Hepatocyte (in vitro differentiated cells): Measurements from ENCODE around the gene KRTAP9-9. TPM values are rescaled to one million over a fixed set of nuclear protein-coding genes. Genes with fewer than 3 reads are reported as not detected.
"Not testable (repeated sequence)": the region's sequence is repeated elsewhere in the genome, so short reads cannot be mapped to it uniquely, and the experiment has no call there.

Experiments used
- DNase-seq: peaks from one replicate; pipeline ENCODE4 v3.0.0-alpha.2; 2016; ENCODE audit warnings: low spot score
- H2AFZ ChIP-seq: fragments of 200-600 bp; sonication (generic); 2 replicates; pipeline ENCODE4 v1.6.0; 2016; ENCODE audit warnings: antibody characterized with exemption, mild to moderate bottlenecking
- H3K27ac ChIP-seq: fragments of 200-600 bp; sonication (generic); 2 replicates; pipeline ENCODE4 v1.5.1; 2016; ENCODE audit warnings: mild to moderate bottlenecking
- H3K27me3 ChIP-seq: fragments of 200-600 bp; sonication (generic); 2 replicates; pipeline ENCODE4 v1.6.1; 2016
- H3K36me3 ChIP-seq: fragments of 200-600 bp; sonication (generic); replicated peaks from 2 replicates; pipeline ENCODE4 v1.5.1; 2016; ENCODE audit warnings: low read depth; ENCODE audit not compliant: insufficient read depth
- H3K4me1 ChIP-seq: fragments of 200-600 bp; sonication (generic); 2 replicates; pipeline ENCODE4 v1.5.1; 2016; ENCODE audit warnings: mild to moderate bottlenecking, moderate library complexity; ENCODE audit not compliant: insufficient read depth
- H3K4me2 ChIP-seq: fragments of 200-600 bp; sonication (generic); 2 replicates; pipeline ENCODE4 v1.6.0; 2016
- H3K4me3 ChIP-seq: fragments of 200-600 bp; sonication (generic); 2 replicates; pipeline ENCODE4 v1.5.1; 2016; ENCODE audit warnings: mild to moderate bottlenecking
- H3K79me2 ChIP-seq: fragments of 200-600 bp; sonication (generic); 2 replicates; pipeline ENCODE4 v1.6.0; 2017; ENCODE audit warnings: mild to moderate bottlenecking
- H3K9me2 ChIP-seq: fragments of 200-600 bp; sonication (generic); replicated peaks from 2 replicates; pipeline ENCODE4 v1.6.0; 2017; ENCODE audit warnings: mild to moderate bottlenecking; ENCODE audit not compliant: insufficient read depth
- H3K9me3 ChIP-seq: fragments of 200-600 bp; sonication (generic); 2 replicates; pipeline ENCODE4 v1.5.1; 2016; ENCODE audit warnings: low read depth, mild to moderate bottlenecking
- H4K20me1 ChIP-seq: fragments of 200-600 bp; sonication (generic); 2 replicates; pipeline ENCODE4 v1.6.0; 2016; ENCODE audit warnings: mild to moderate bottlenecking; ENCODE audit not compliant: insufficient read depth, poor library complexity, severe bottlenecking
- CTCF ChIP-seq: fragments of 200-600 bp; sonication (generic); IDR thresholded peaks from 2 replicates; pipeline ENCODE4 v1.5.1; 2016; ENCODE audit warnings: antibody characterized with exemption, mild to moderate bottlenecking; ENCODE audit not compliant: poor library complexity
- EZH2 ChIP-seq: fragments of 200-600 bp; sonication (generic); IDR thresholded peaks from 2 replicates; pipeline ENCODE4 v1.6.1; 2016; ENCODE audit warnings: antibody characterized with exemption, mild to moderate bottlenecking, borderline replicate concordance
- EZH2phosphoT487 ChIP-seq: fragments of 200-600 bp; sonication (generic); IDR thresholded peaks from one replicate; pipeline ENCODE4 v1.6.1; 2018; ENCODE audit warnings: antibody characterized with exemption, mild to moderate bottlenecking, low read depth, moderate library complexity; ENCODE audit not compliant: unreplicated experiment, severe bottlenecking
- WGBS: methylation state at CpG from one replicate; pipeline ENCODE4 v1.1.6; 2016; ENCODE audit warnings: low lambda C conversion rate; ENCODE audit errors: missing lambda C conversion rate; 5-methylcytosine and 5-hydroxymethylcytosine counted together
- polyA plus RNA-seq: library from polyadenylated mRNA; unstranded; fragments of >200 nt; fragmentation: Nextera tagmentation; extraction: Ambion mirVana; gene quantifications from 2 replicates; pipeline ENCODE4 v1.2.1, GENCODE V29; 2016
- total RNA-seq: library from RNA; depleted of rRNA; stranded (reverse); fragments of >200 nt; gene quantifications from 2 replicates; pipeline ENCODE4 v1.2.3, GENCODE V29; 2014

The KRTAP9-9 gene
- total and polyA plus RNA-seq, 2 experiments from 2014 or later = not detected

- no peaks in the 10 kb centered on the region for H3K4me1 ChIP-seq
- no peaks in the 10 kb centered on the region for H3K36me3 ChIP-seq
- no peak overlapping the region for H2AFZ ChIP-seq
- TF ChIP-seq EZH2phosphoT487 (no peak), EZH2 (no peak), CTCF (no peak)
- no peak overlapping the region for H3K4me3 ChIP-seq
- 89% methylated on average over 2 of the region's 2 CpGs for WGBS
- DNase-seq = peak; percentile 0
- no peaks in the 10 kb centered on the region for H3K9me3 ChIP-seq
- H4K20me1 ChIP-seq = no peaks in the 10 kb centered on the region
- H3K9me2 ChIP-seq = no peaks in the 10 kb centered on the region
- H3K27ac ChIP-seq = no peak overlapping the region
- no peak overlapping the region for H3K4me2 ChIP-seq
- peaks cover 12% of the 10 kb centered on the region for H3K27me3 ChIP-seq
- H3K79me2 ChIP-seq = no peaks in the 10 kb centered on the region
Measured at GRCh38 chr17:41263212-41263611, 8.0 kb downstream of the KRTAP9-9 start.

GRCh38 chr17:41264599-41264998 is 9.4 kb downstream of the KRTAP9-9 start:
- WGBS = 64% methylated on average over 3 of the region's 3 CpGs
- DNase-seq = peak; percentile 1
- Histone ChIP-seq H3K27me3 (peaks cover 12% of the 10 kb centered on the region), H4K20me1 (no peaks in the 10 kb centered on the region), H3K4me2 (no peak overlapping the region), H3K9me3 (no peaks in the 10 kb centered on the region), H3K27ac (no peak overlapping the region), H3K4me3 (no peak overlapping the region), H3K4me1 (no peaks in the 10 kb centered on the region), H3K79me2 (no peaks in the 10 kb centered on the region), H3K36me3 (no peaks in the 10 kb centered on the region), H3K9me2 (no peaks in the 10 kb centered on the region), H2AFZ (no peak overlapping the region)
- TF ChIP-seq EZH2phosphoT487 = no peak
- TF ChIP-seq EZH2 = no peak
- TF ChIP-seq CTCF = no peak

GRCh38 chr17:41265078-41265477 is 9.9 kb downstream of the KRTAP9-9 start, which contains the start of gene KRTAP9-6:
Gene KRTAP9-6, plus strand, starts transcription at chr17:41265378. Its CDS starts 0 bp downstream, at chr17:41265378.
- WGBS = 83% methylated on average over 2 of the region's 2 CpGs
- no peaks in the 10 kb centered on the region for H3K9me2 ChIP-seq
- no peak within 1 kb of the TSS for H3K4me3 ChIP-seq
- H3K27ac ChIP-seq = no peak within 1 kb of the TSS
- H2AFZ ChIP-seq = no peak within 1 kb of the TSS
- H4K20me1 ChIP-seq = no peaks in the 10 kb centered on the region
- no peaks in the 10 kb centered on the region for H3K79me2 ChIP-seq
- H3K9me3 ChIP-seq = no peaks in the 10 kb centered on the region
- DNase-seq = peak; percentile 0
- H3K4me1 ChIP-seq = no peaks in the 10 kb centered on the region
- H3K27me3 ChIP-seq = peaks cover 12% of the 10 kb centered on the region
- H3K4me2 ChIP-seq = no peak within 1 kb of the TSS
- no peak for TF ChIP-seq EZH2
- no peak for TF ChIP-seq CTCF
- no peak for TF ChIP-seq EZH2phosphoT487
- no peaks in the 10 kb centered on the region for H3K36me3 ChIP-seq

- no peaks in the 10 kb centered on the region for H3K9me2 ChIP-seq
- no peaks in the 10 kb centered on the region for H3K4me1 ChIP-seq
- no peak overlapping the region for H3K27ac ChIP-seq
- TF ChIP-seq EZH2 (no peak), EZH2phosphoT487 (no peak), CTCF (no peak)
- no peaks in the 10 kb centered on the region for H3K9me3 ChIP-seq
- H3K4me3 ChIP-seq = no peak overlapping the region
- H3K79me2 ChIP-seq = no peaks in the 10 kb centered on the region
- H3K27me3 ChIP-seq = peaks cover 8% of the 10 kb centered on the region
- H3K4me2 ChIP-seq = no peak overlapping the region
- WGBS = no CpG with 5 or more reads among the region's 3 CpGs
- no peaks in the 10 kb centered on the region for H3K36me3 ChIP-seq
- H2AFZ ChIP-seq = no peak overlapping the region
- H4K20me1 ChIP-seq = no peaks in the 10 kb centered on the region
- no peak for DNase-seq
Measured at GRCh38 chr17:41267711-41268110, 12.5 kb downstream of the KRTAP9-9 start.

- H3K27ac ChIP-seq, H3K9me2 ChIP-seq, DNase-seq, H3K79me2 ChIP-seq, H3K36me3 ChIP-seq, H2AFZ ChIP-seq, H3K9me3 ChIP-seq, H3K4me2 ChIP-seq, H3K27me3 ChIP-seq, H3K4me3 ChIP-seq, H4K20me1 ChIP-seq, H3K4me1 ChIP-seq: not testable (repeated sequence)
- WGBS = no CpG with 5 or more reads among the region's 1 CpG
Measured at GRCh38 chr17:41271323-41271722, 16.1 kb downstream of the KRTAP9-9 start.
